CD4-positive, alpha-beta T cell treated with Interleukin-17A for 1 hour (primary cell): Measurements from ENCODE around the gene BLOC1S1.

Source experiments
- DNase-seq: peaks from one replicate; pipeline ENCODE4 v3.0.0-alpha.2; 2020

BLOC1S1 gene

GRCh38 chr12:55712700-55713415 is 3.0 kb upstream of the BLOC1S1 start:
- DNase-seq, result no peak

- DNase-seq, result no peak
Measured at GRCh38 chr12:55713721-55714120, 2.1 kb upstream of the BLOC1S1 start.

GRCh38 chr12:55715169-55715764 is 579 bp upstream of the BLOC1S1 start:
- no peak for DNase-seq

- no peak for DNase-seq
Measured at GRCh38 chr12:55716582-55716957, 724 bp downstream of the BLOC1S1 start.

- DNase-seq, result no peak
Measured at GRCh38 chr12:55717011-55718007, 1.5 kb downstream of the BLOC1S1 start.

- DNase-seq, result no peak
Measured at GRCh38 chr12:55718015-55718414, 2.2 kb downstream of the BLOC1S1 start.

- DNase-seq, result no peak
Measured at GRCh38 chr12:55718624-55719275, 2.9 kb downstream of the BLOC1S1 start.

- DNase-seq, result no peak
Measured at GRCh38 chr12:55719371-55719770, 3.5 kb downstream of the BLOC1S1 start.

- no peak for DNase-seq
Measured at GRCh38 chr12:55720071-55720564, 4.3 kb downstream of the BLOC1S1 start, which contains the start of gene RDH5. RDH5 (plus strand) TSS chr12:55720393; CDS start chr12:55721185, 792 bp downstream.

- peak; percentile 40 for DNase-seq
Measured at GRCh38 chr12:55720894-55721444, 5.1 kb downstream of the BLOC1S1 start.

GRCh38 chr12:55721601-55722213 is 5.9 kb downstream of the BLOC1S1 start:
- DNase-seq, result no peak

GRCh38 chr12:55722948-55723347 is 7.1 kb downstream of the BLOC1S1 start:
- no peak for DNase-seq

- DNase-seq, result no peak
Measured at GRCh38 chr12:55723516-55724225, 7.8 kb downstream of the BLOC1S1 start.

GRCh38 chr12:55724226-55724939 is 8.5 kb downstream of the BLOC1S1 start:
- DNase-seq, result peak; percentile 76

- DNase-seq, result no peak
Measured at GRCh38 chr12:55724940-55725309, 9.1 kb downstream of the BLOC1S1 start.

GRCh38 chr12:55725556-55725955 is 9.7 kb downstream of the BLOC1S1 start:
- DNase-seq, result no peak

- DNase-seq, result no peak
Measured at GRCh38 chr12:55726971-55727370, 11.1 kb downstream of the BLOC1S1 start.

- no peak for DNase-seq
Measured at GRCh38 chr12:55727643-55728185, 11.9 kb downstream of the BLOC1S1 start.

- DNase-seq, result no peak
Measured at GRCh38 chr12:55728186-55728938, 12.5 kb downstream of the BLOC1S1 start.
